Right lobe of liver (tissue), 6 donors: ENCODE results near the gene CDC123. TPM values are rescaled to one million over a fixed set of nuclear protein-coding genes. Genes with fewer than 3 reads are reported as not detected.

Source experiments
- ATAC-seq, 4 donors: fragments of 200-7000 bp; cut with Tn5 transposase; one replicate each; pipeline ENCODE4 v1.9.1; 2020; ENCODE audit warnings: mild to moderate bottlenecking in 4 of 4, moderate library complexity in 4 of 4
- DNase-seq, 3 donors: peaks; one replicate each; pipeline ENCODE4 v3.0.0-alpha.2; 2020
- H3K27ac ChIP-seq, 3 donors: fragments of 200-600 bp; one replicate each; pipeline ENCODE4 v1.8.0; 2022
- H3K27me3 ChIP-seq, 2 donors: fragments of 200-600 bp; one replicate each; pipeline ENCODE4 v1.8.0; 2022
- H3K36me3 ChIP-seq, 4 donors: fragments of 200-600 bp; sonication (generic) in 1 of 4; one replicate each; pipeline versions ENCODE4 v1.5.1 to v1.8.0; 2017 to 2022; ENCODE audit warnings: control low read depth in 1 of 4
- H3K4me1 ChIP-seq, 4 donors: fragments of 200-600 bp; sonication (generic) in 1 of 4; one replicate each; pipeline versions ENCODE4 v1.5.1 to v1.8.0; 2017 to 2022; ENCODE audit warnings: control low read depth in 1 of 4
- H3K4me3 ChIP-seq, 3 donors: fragments of 200-600 bp; one replicate each; pipeline ENCODE4 v1.8.0; 2022
- H3K9me3 ChIP-seq, 4 donors: fragments of 200-600 bp; sonication (generic) in 1 of 4; one replicate each; pipeline versions ENCODE4 v1.5.1 to v1.8.0; 2017 to 2022; ENCODE audit warnings: control low read depth in 1 of 4
- CTCF ChIP-seq, 4 donors: fragments of 200-600 bp in 3 of 4; fragments of 450-650 bp in 1 of 4; IDR thresholded peaks; one replicate each; pipeline versions ENCODE4 v1.5.1 to v1.8.0; 2016 to 2022; ENCODE audit warnings: antibody characterized with exemption in 4 of 4, mild to moderate bottlenecking in 2 of 4
- POLR2A ChIP-seq: fragments of 450-650 bp; IDR thresholded peaks from one replicate; pipeline ENCODE4 v1.6.1; 2017; ENCODE audit warnings: antibody characterized with exemption, mild to moderate bottlenecking
- WGBS: methylation state at CpG from one replicate; pipeline ENCODE4 v1.1.6; 2018; ENCODE audit warnings: low coverage, low lambda C conversion rate; ENCODE audit not compliant: insufficient coverage; ENCODE audit errors: missing lambda C conversion rate; 5-methylcytosine and 5-hydroxymethylcytosine counted together
- intact Hi-C, 2 donors: fragments of 100-400 bp; cut with DNase I; formaldehyde crosslinking; loops; one replicate each; pipeline versions ENCODE4 v1.11.2 to v1.14.1; 2022
- total RNA-seq, 6 experiments: library from RNA; depleted of rRNA in 2 of 6; stranded (reverse); fragments of >200 nt in 2 of 6; fragmentation: NEBNext Ultra II Directional in 3 of 6; extraction: Animal tissue kit (Norgen Biotek cat#: 25700) in 3 of 6; gene quantifications; one replicate each; pipeline versions ENCODE4 v1.1.0 to v1.2.4, GENCODE V29; 2016 to 2023
- donor health status: DM: no; HTN: yes; CAD: no.
- donor health status: DM: no; HTN: no; CAD: no.
- donor health status: DM: no; HTN: no; CAD: no.
- donor health status: DM: no; HTN: yes; CAD: no.
- donor health status: DM: no; HTN: yes; CAD: no.

The CDC123 gene
- total RNA-seq, 6 experiments from 2014 or later, result 29.5 to 46.3 (median 33.0) TPM

- H3K27me3 ChIP-seq, result no peaks in the 10 kb centered on the region
- no peak overlapping the region for H3K4me3 ChIP-seq
- H3K36me3 ChIP-seq, result no peaks in the 10 kb centered on the region
- peak overlapping the region in 2 of 3 donors; percentile 54 to 65 for H3K27ac ChIP-seq
- TF ChIP-seq POLR2A, result no peak
- no peak for TF ChIP-seq CTCF (IDR thresholded peaks at IDR 0.05)
- no peaks in the 10 kb centered on the region for H3K9me3 ChIP-seq
- WGBS, result 48% methylated on average over 14 of the region's 14 CpGs
- intact Hi-C loops, result no loop called here
- DNase-seq, result peak; percentile 42 to 88 (median 75)
- peak; percentile 91 to 95 (median 94) for ATAC-seq
- peaks cover 0 to 6% (median 0%) of the 10 kb centered on the region in 4 donors for H3K4me1 ChIP-seq
Observed at GRCh38 chr10:12299222-12299965, 103.4 kb downstream of the CDC123 start.

Other genes starting within 250 kb of the CDC123 start
- 10 to 100 TPM in 3 of 6 experiments, 1 to 10 TPM in 3; 8.7 to 12.6 (median 9.8) TPM for gene UPF2, start 153.4 kb upstream of the CDC123 start, total RNA-seq
- 100 to 1,000 TPM in 3 of 6 experiments, 10 to 100 TPM in 3; 65.8 to 166 (median 100) TPM for gene DHTKD1, start 127.2 kb upstream of the CDC123 start, total RNA-seq
- gene SEC61A2, start 66.5 kb upstream of the CDC123 start, total RNA-seq, result 1 to 10 TPM; 3.6 to 7.5 (median 6.5) TPM
- gene NUDT5, start 297 bp upstream of the CDC123 start, total RNA-seq, result 10 to 100 TPM; 48.6 to 64.3 (median 55.8) TPM
- 10 to 100 TPM in 3 of 6 experiments, 1 to 10 TPM in 3; 5.3 to 10.8 (median 9.5) TPM for gene CAMK1D, start 153.4 kb downstream of the CDC123 start, total RNA-seq